ENCODE measurements around the gene HOXB4.
A peak's percentile ranks its signal among the peaks of the same experiment; 100 is the strongest.

HOXB4 gene

GRCh38 chr17:48606892-48607614 lies 28.9 kb upstream of the HOXB4 start:
- Histone ChIP-seq H3K36me3 (ENCODE audit: control insufficient read depth in 1 of 2, insufficient read depth in 2 of 2, low read length in 2 of 2) (no peaks in the 10 kb centered on the region), H3K27me3 (ENCODE audit: control insufficient read depth in 1 of 2, insufficient read depth in 2 of 2, low read length in 2 of 2) (peaks cover 78 to 92% of the 10 kb centered on the region in 2 donors), H3K4me3 (ENCODE audit: low read depth in 1 of 2, low read length in 2 of 2) (no peak overlapping the region), H3K9me3 (ENCODE audit: control insufficient read depth in 1 of 2, low read length in 2 of 2) (no peaks in the 10 kb centered on the region), H3K9ac (ENCODE audit: low read depth in 1 of 2, low read length in 2 of 2) (no peak overlapping the region), H3K27ac (ENCODE audit: low read depth, low read length) (no peak overlapping the region), H3K4me1 (ENCODE audit: control insufficient read depth in 1 of 2, insufficient read depth in 2 of 2, low read length in 2 of 2) (peaks cover 7 to 14% of the 10 kb centered on the region in 2 donors)

GRCh38 chr17:48605991-48606891 lies 28.1 kb upstream of the HOXB4 start:
- H3K27ac ChIP-seq (ENCODE audit: low read depth, low read length): no peak overlapping the region
- no peak overlapping the region for H3K9ac ChIP-seq (ENCODE audit: low read depth in 1 of 2, low read length in 2 of 2)
- no peak overlapping the region for H3K4me3 ChIP-seq (ENCODE audit: low read depth in 1 of 2, low read length in 2 of 2)
- no peaks in the 10 kb centered on the region for H3K36me3 ChIP-seq (ENCODE audit: control insufficient read depth in 1 of 2, insufficient read depth in 2 of 2, low read length in 2 of 2)
- peaks cover 14 to 16% of the 10 kb centered on the region in 2 donors for H3K4me1 ChIP-seq (ENCODE audit: control insufficient read depth in 1 of 2, insufficient read depth in 2 of 2, low read length in 2 of 2)
- peaks cover 77 to 93% of the 10 kb centered on the region in 2 donors for H3K27me3 ChIP-seq (ENCODE audit: control insufficient read depth in 1 of 2, insufficient read depth in 2 of 2, low read length in 2 of 2)
- H3K9me3 ChIP-seq (ENCODE audit: control insufficient read depth in 1 of 2, low read length in 2 of 2): no peaks in the 10 kb centered on the region

- Histone ChIP-seq H3K27me3 (ENCODE audit: control insufficient read depth in 1 of 2, insufficient read depth in 2 of 2, low read length in 2 of 2) (peaks cover 78 to 93% of the 10 kb centered on the region in 2 donors), H3K4me1 (ENCODE audit: control insufficient read depth in 1 of 2, insufficient read depth in 2 of 2, low read length in 2 of 2) (peaks cover 9 to 14% of the 10 kb centered on the region in 2 donors), H3K9me3 (ENCODE audit: control insufficient read depth in 1 of 2, low read length in 2 of 2) (no peaks in the 10 kb centered on the region), H3K36me3 (ENCODE audit: control insufficient read depth in 1 of 2, insufficient read depth in 2 of 2, low read length in 2 of 2) (no peaks in the 10 kb centered on the region), H3K27ac (ENCODE audit: low read depth, low read length) (no peak overlapping the region), H3K9ac (ENCODE audit: low read depth in 1 of 2, low read length in 2 of 2) (no peak overlapping the region), H3K4me3 (ENCODE audit: low read depth in 1 of 2, low read length in 2 of 2) (no peak overlapping the region)
Observed at GRCh38 chr17:48605409-48605919, 27.3 kb upstream of the HOXB4 start.

DNA sequence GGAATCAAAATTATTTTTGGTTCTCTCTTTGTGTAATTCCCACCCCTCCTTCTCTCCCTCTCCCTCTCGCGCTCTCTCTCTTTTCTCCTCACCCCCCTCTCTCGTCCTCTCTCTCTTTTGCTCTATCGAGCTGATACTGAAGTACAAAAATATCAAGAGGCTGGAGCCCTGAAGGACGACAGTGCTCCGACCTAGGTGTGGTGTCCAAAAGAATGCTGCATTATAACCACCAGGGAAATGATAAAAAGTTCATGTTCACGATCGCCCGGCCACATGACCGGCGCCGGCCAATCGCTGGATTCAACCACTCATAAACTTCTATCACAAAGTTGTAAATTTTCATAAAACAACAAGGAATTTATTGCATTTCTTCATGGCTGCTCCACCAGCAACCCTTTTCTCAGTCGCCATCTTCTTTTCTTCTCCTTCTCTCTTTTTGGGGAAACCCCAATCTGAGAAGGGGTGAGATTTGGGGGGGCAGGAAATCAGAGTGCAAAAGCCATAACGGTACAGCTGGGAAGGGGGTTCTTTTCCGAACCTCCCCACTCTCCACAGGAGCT lies 26.7 kb upstream of the HOXB4 start, which contains the start of gene HOXB6:
HOXB6 (minus strand) TSS at position 217 of the 560 bp plus-strand sequence. CDS start 6,836 bp downstream, outside the sequence.
- peaks cover 80 to 95% of the 10 kb centered on the region in 2 donors for H3K27me3 ChIP-seq (ENCODE audit: control insufficient read depth in 1 of 2, insufficient read depth in 2 of 2, low read length in 2 of 2)
- H3K36me3 ChIP-seq (ENCODE audit: control insufficient read depth in 1 of 2, insufficient read depth in 2 of 2, low read length in 2 of 2): no peaks in the 10 kb centered on the region
- peaks cover 7 to 14% of the 10 kb centered on the region in 2 donors for H3K4me1 ChIP-seq (ENCODE audit: control insufficient read depth in 1 of 2, insufficient read depth in 2 of 2, low read length in 2 of 2)
- peak within 1 kb of the TSS; percentile 23 for H3K27ac ChIP-seq (ENCODE audit: low read depth, low read length)
- H3K9me3 ChIP-seq (ENCODE audit: control insufficient read depth in 1 of 2, low read length in 2 of 2): no peaks in the 10 kb centered on the region
- no peak within 1 kb of the TSS for H3K9ac ChIP-seq (ENCODE audit: low read depth in 1 of 2, low read length in 2 of 2)
- peak within 1 kb of the TSS in 1 of 2 donors; percentile 24 for H3K4me3 ChIP-seq (ENCODE audit: low read depth in 1 of 2, low read length in 2 of 2)

DNA sequence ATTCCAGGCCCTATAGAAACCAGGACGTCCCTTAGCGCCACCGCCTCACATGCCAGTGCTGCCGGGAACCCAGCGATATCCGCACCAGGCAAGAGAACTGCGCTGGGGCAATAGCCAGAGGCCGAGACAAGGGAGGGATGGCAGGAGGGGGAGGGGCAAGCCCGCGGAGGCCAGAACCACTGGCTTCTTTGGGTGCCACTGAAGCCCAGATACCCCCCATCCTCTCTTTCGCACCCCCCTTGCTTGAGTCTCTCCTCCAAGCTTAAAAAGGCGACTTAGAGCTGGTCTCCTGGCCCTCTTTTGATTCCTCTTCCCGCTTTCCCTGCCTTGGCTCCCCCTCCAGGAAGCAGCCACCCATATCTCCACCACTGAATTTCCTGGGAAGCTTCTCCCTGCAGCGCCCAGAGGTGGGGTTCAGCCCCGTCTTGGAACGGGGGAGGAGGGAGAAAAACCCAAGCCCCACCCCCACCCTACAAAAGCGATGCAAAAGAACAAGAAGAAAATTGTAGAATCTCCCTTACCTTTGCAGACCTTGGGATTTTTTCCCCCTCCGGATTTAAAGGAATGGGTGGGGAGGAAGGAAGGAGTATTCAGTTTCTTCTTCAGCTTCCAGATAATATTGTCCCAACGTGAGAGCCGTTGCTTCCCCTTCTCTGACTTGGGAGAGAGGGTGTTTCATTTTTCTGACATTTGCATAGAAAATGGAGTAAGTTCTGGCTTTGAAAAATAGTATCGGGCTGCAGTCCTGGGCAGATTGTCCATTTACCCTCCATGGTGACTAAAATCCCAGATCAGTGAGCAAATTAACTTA lies 26.0 kb upstream of the HOXB4 start:
- Histone ChIP-seq H3K9ac (ENCODE audit: low read depth in 1 of 2, low read length in 2 of 2) (no peak overlapping the region), H3K4me3 (ENCODE audit: low read depth in 1 of 2, low read length in 2 of 2) (peak overlapping the region in 1 of 2 donors; percentile 24), H3K27me3 (ENCODE audit: control insufficient read depth in 1 of 2, insufficient read depth in 2 of 2, low read length in 2 of 2) (peaks cover 80 to 95% of the 10 kb centered on the region in 2 donors), H3K36me3 (ENCODE audit: control insufficient read depth in 1 of 2, insufficient read depth in 2 of 2, low read length in 2 of 2) (no peaks in the 10 kb centered on the region), H3K27ac (ENCODE audit: low read depth, low read length) (peak overlapping the region; percentile 23), H3K9me3 (ENCODE audit: control insufficient read depth in 1 of 2, low read length in 2 of 2) (no peaks in the 10 kb centered on the region), H3K4me1 (ENCODE audit: control insufficient read depth in 1 of 2, insufficient read depth in 2 of 2, low read length in 2 of 2) (peaks cover 7 to 14% of the 10 kb centered on the region in 2 donors)

DNA sequence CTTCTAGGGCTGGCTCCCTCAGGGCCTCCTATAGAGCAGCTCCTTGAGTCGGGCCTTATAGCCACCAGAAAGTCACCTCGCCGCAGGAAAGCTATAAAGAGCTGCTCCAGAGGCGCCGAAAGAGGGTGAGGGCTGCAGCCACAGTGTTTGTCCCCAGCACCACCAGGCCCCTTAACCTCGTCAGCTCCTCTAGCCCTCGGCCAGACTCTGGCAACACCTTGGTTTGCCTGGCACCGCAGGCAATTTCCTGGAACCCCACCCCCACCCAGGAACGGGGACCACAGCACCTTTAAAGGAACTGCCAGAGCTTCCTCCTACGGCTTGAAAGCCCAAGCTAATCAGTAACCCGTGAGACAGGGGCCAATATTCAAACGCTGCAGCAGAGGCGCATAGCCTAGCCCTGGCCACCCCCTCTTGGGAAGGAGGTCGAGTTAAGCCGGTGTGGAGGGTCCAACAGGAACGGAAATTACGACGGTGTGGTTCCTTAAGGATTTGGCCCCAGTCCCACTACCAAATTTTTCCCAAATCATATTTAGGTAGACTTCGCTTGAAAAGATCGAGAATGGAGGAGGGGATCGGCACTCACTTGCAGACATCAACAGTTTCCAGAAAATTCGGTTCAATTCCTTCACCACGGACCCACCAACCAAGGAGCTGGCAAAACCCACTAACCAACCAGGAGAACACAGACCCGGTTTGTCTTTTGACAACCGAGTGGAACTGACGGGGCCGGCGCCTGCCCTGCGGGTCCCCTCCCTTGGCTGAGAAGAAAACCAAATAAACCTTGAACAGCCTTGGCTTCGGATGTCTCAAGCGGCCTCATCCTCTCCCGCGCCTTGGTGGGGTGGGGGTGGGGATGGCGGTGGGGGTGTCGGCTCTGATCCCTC lies 23.6 kb upstream of the HOXB4 start:
- Histone ChIP-seq H3K9me3 (ENCODE audit: control insufficient read depth in 1 of 2, low read length in 2 of 2) (no peaks in the 10 kb centered on the region), H3K27me3 (ENCODE audit: control insufficient read depth in 1 of 2, insufficient read depth in 2 of 2, low read length in 2 of 2) (peaks cover 85 to 96% of the 10 kb centered on the region in 2 donors), H3K9ac (ENCODE audit: low read depth in 1 of 2, low read length in 2 of 2) (no peak overlapping the region), H3K36me3 (ENCODE audit: control insufficient read depth in 1 of 2, insufficient read depth in 2 of 2, low read length in 2 of 2) (no peaks in the 10 kb centered on the region), H3K4me1 (ENCODE audit: control insufficient read depth in 1 of 2, insufficient read depth in 2 of 2, low read length in 2 of 2) (peaks cover 17 to 22% of the 10 kb centered on the region in 2 donors), H3K4me3 (ENCODE audit: low read depth in 1 of 2, low read length in 2 of 2) (no peak overlapping the region), H3K27ac (ENCODE audit: low read depth, low read length) (no peak overlapping the region)

DNA sequence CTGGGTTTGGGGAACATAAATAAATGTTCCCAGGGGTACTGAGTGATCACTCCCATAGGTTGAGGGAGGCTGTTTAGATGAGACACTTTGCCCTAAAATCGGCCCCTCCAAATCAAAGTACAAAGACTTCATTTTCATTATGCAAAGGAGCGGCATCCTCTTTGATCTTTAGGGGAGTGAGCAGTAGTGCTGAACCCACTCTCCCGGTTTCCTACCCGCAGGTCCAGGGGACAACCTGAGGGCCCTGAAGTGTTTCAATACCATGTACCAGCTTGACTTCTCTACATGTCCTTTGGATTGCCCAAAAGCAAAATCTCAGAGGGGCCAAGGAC lies 23.0 kb upstream of the HOXB4 start:
- Histone ChIP-seq H3K4me1 (ENCODE audit: control insufficient read depth in 1 of 2, insufficient read depth in 2 of 2, low read length in 2 of 2) (peaks cover 22 to 23% of the 10 kb centered on the region in 2 donors), H3K9me3 (ENCODE audit: control insufficient read depth in 1 of 2, low read length in 2 of 2) (no peaks in the 10 kb centered on the region), H3K36me3 (ENCODE audit: control insufficient read depth in 1 of 2, insufficient read depth in 2 of 2, low read length in 2 of 2) (no peaks in the 10 kb centered on the region), H3K27ac (ENCODE audit: low read depth, low read length) (no peak overlapping the region), H3K4me3 (ENCODE audit: low read depth in 1 of 2, low read length in 2 of 2) (no peak overlapping the region), H3K27me3 (ENCODE audit: control insufficient read depth in 1 of 2, insufficient read depth in 2 of 2, low read length in 2 of 2) (peaks cover 86 to 96% of the 10 kb centered on the region in 2 donors), H3K9ac (ENCODE audit: low read depth in 1 of 2, low read length in 2 of 2) (no peak overlapping the region)

- H3K27ac ChIP-seq (ENCODE audit: low read depth, low read length): no peak overlapping the region
- no peaks in the 10 kb centered on the region for H3K9me3 ChIP-seq (ENCODE audit: control insufficient read depth in 1 of 2, low read length in 2 of 2)
- H3K9ac ChIP-seq (ENCODE audit: low read depth in 1 of 2, low read length in 2 of 2): no peak overlapping the region
- peaks cover 22 to 25% of the 10 kb centered on the region in 2 donors for H3K4me1 ChIP-seq (ENCODE audit: control insufficient read depth in 1 of 2, insufficient read depth in 2 of 2, low read length in 2 of 2)
- H3K27me3 ChIP-seq (ENCODE audit: control insufficient read depth in 1 of 2, insufficient read depth in 2 of 2, low read length in 2 of 2): peaks cover 86 to 95% of the 10 kb centered on the region in 2 donors
- H3K4me3 ChIP-seq (ENCODE audit: low read depth in 1 of 2, low read length in 2 of 2): no peak overlapping the region
- no peaks in the 10 kb centered on the region for H3K36me3 ChIP-seq (ENCODE audit: control insufficient read depth in 1 of 2, insufficient read depth in 2 of 2, low read length in 2 of 2)
Observed at GRCh38 chr17:48600244-48601098, 22.3 kb upstream of the HOXB4 start.

All from duodenal mucosa (tissue), 2 donors.